ENCODE measurements around the gene SPOUT1. TPM values are rescaled to one million over a fixed set of nuclear protein-coding genes. Genes with fewer than 3 reads are reported as not detected.
"Not testable (repeated sequence)": the region's sequence is repeated elsewhere in the genome, so short reads cannot be mapped to it uniquely, and the experiment has no call there.

Gene SPOUT1
- total RNA-seq, 2 experiments from 2014 or later, result 77.3 to 81.2 TPM

DNA sequence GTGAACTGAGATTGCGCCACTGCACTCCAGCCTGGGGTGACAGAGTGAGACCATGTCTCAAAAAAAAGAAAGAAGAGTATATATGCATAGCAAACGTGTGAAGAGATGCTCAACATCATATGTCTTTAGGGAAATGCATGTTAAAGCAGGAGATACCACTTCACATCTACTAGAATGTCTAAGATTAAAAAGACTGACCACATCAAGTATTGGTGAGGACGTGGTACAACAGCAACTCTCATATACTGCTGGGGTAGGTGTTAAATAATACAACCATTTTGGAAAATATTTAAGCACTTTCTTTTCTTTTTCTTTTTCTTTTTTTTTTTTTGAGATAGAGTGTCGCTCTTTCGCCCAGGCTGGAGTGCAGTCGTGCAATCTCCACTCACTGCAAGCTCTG lies 44.2 kb downstream of the SPOUT1 start:
- ATAC-seq, result no peak
- H3K4me3 Mint-ChIP-seq, result no peak overlapping the region
- H3K36me3 Mint-ChIP-seq (ENCODE audit: low read depth), result peaks cover 2% of the 10 kb centered on the region
- H3K27me3 Mint-ChIP-seq (ENCODE audit: low read depth), result peaks cover 2% of the 10 kb centered on the region
- DNase-seq, result no peak
- CTCF ChIA-PET, result no interaction called here
- peaks cover 25% of the 10 kb centered on the region for H3K4me1 Mint-ChIP-seq (ENCODE audit: low read depth)
- POLR2A ChIA-PET, result interaction anchor here (1.2 kb wide), 1 partner anchor 33 kb away, joined by 4 read pairs; the partner anchor contains the start of gene ENDOG
- no peak overlapping the region for H3K27ac Mint-ChIP-seq
- no peaks in the 10 kb centered on the region for H3K9me3 Mint-ChIP-seq (ENCODE audit: insufficient read depth)

DNA sequence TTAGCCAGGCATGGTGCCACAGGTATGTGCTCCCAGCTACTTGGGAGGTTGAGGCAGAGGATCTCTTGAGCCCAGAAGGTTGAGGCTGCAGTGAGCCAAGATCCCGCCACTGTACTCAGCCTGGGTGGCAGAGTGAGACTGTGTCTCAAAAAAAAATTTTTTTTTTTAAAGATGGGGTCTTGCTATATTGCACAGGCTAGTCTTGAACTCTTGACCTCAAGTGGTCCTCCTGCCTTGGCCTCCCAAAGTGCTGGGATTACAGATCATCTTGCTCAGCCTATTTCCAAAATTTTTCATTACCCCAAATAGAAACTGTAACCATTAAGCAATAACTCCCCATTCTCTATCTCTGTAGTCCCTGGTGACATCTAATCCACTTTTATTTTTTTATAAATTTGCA lies 46.9 kb downstream of the SPOUT1 start:
- CTCF ChIA-PET, result interaction anchor here (1.2 to 1.8 kb wide), 2 partner anchors 35 to 81 kb away, joined by 4 to 6 read pairs; partner anchors contain the start of genes ENDOG and PKN3
- Mint-ChIP-seq H3K4me1 (ENCODE audit: low read depth) (peaks cover 10% of the 10 kb centered on the region), H3K4me3 (no peak overlapping the region), H3K27ac (no peak overlapping the region), H3K36me3 (ENCODE audit: low read depth) (no peaks in the 10 kb centered on the region), H3K9me3 (ENCODE audit: insufficient read depth) (no peaks in the 10 kb centered on the region), H3K27me3 (ENCODE audit: low read depth) (peaks cover 2% of the 10 kb centered on the region)
- DNase-seq, result no peak
- ATAC-seq, result no peak
- POLR2A ChIA-PET, result interaction anchor here (1.6 kb wide), 1 partner anchor 10 kb away, joined by 3 read pairs; no protein-coding TSS in a partner anchor

GRCh38 chr9:128781187-128782070 lies 48.2 kb downstream of the SPOUT1 start:
- Mint-ChIP-seq H3K27ac (no peak overlapping the region), H3K4me3 (no peak overlapping the region), H3K27me3 (ENCODE audit: low read depth) (peaks cover 2% of the 10 kb centered on the region), H3K4me1 (ENCODE audit: low read depth) (peaks cover 4% of the 10 kb centered on the region), H3K36me3 (ENCODE audit: low read depth) (no peaks in the 10 kb centered on the region), H3K9me3 (ENCODE audit: insufficient read depth) (peaks cover 4% of the 10 kb centered on the region)
- CTCF ChIA-PET, result interaction anchor here (1.0 to 1.8 kb wide), 3 partner anchors 10 to 79 kb away, joined by 3 to 6 read pairs (median 4); partner anchors contain the start of genes ENDOG and PKN3
- ATAC-seq (no peak), DNase-seq (no peak)
- POLR2A ChIA-PET, result interaction anchor here (0.7 kb wide), 1 partner anchor 10 kb away, joined by 3 read pairs; the partner anchor contains the start of gene ZER1

DNA sequence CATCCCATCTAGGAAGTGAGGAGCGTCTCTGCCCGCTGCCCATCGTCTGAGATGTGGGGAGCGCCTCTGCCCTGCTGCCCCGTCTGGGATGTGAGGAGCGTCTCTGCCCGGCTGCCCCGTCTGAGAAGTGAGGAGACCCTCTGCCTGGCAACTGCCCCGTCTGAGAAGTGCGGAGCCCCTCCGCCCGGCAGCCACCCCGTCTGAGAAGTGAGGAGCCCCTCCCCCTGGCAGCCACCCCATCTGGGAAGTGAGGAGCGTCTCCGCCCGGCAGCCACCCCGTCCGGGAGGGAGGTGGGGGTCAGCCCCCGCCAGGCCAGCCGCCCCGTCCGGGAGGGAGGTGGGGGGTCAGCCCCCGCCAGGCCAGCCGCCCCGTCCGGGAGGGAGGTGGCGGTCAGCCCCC lies 49.5 kb downstream of the SPOUT1 start:
- H3K9me3 Mint-ChIP-seq (ENCODE audit: insufficient read depth); H3K36me3 Mint-ChIP-seq (ENCODE audit: low read depth); CTCF ChIA-PET; H3K27ac Mint-ChIP-seq; H3K4me3 Mint-ChIP-seq; POLR2A ChIA-PET; H3K27me3 Mint-ChIP-seq (ENCODE audit: low read depth); DNase-seq; H3K4me1 Mint-ChIP-seq (ENCODE audit: low read depth); ATAC-seq: not testable (repeated sequence)

GRCh38 chr9:128774804-128775203 lies 54.8 kb downstream of the SPOUT1 start:
- H3K27me3 Mint-ChIP-seq (ENCODE audit: low read depth), result no peaks in the 10 kb centered on the region
- H3K36me3 Mint-ChIP-seq (ENCODE audit: low read depth), result no peaks in the 10 kb centered on the region
- ChIA-PET POLR2A (no interaction called here), CTCF (no interaction called here)
- H3K4me3 Mint-ChIP-seq, result no peak overlapping the region
- peaks cover 4% of the 10 kb centered on the region for H3K9me3 Mint-ChIP-seq (ENCODE audit: insufficient read depth)
- H3K27ac Mint-ChIP-seq, result no peak overlapping the region
- no peak for ATAC-seq
- peaks cover 17% of the 10 kb centered on the region for H3K4me1 Mint-ChIP-seq (ENCODE audit: low read depth)
- DNase-seq, result no peak

DNA sequence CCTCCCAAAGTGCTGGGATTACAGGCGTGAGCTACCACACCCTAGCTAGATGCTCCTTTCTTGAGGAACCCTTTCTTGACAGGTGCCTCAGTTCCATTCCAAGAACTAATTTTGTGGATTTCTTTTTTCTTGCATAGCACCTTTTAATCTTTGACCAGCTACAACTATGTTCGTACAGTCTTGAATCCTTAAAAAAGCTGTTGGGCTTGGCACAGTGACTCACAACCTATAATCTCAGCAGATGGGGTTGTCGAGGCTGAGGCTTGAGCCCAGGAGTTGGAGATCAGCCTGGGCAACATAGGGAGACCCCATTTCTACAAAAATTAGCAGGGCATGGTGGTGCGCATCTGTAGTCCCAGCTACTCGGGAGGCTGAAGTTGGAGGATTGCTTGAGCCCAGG lies 56.5 kb downstream of the SPOUT1 start:
- ATAC-seq, result no peak
- Mint-ChIP-seq H3K4me3 (peak overlapping the region; percentile 8), H3K27me3 (ENCODE audit: low read depth) (no peaks in the 10 kb centered on the region), H3K36me3 (ENCODE audit: low read depth) (no peaks in the 10 kb centered on the region), H3K4me1 (ENCODE audit: low read depth) (peaks cover 21% of the 10 kb centered on the region), H3K27ac (no peak overlapping the region), H3K9me3 (ENCODE audit: insufficient read depth) (peaks cover 4% of the 10 kb centered on the region)
- CTCF ChIA-PET, result interaction anchor here (0.9 to 2.5 kb wide), 2 partner anchors 45 to 71 kb away, joined by 4 to 13 read pairs; partner anchors contain the start of genes ENDOG and PKN3
- no peak for DNase-seq
- POLR2A ChIA-PET, result interaction anchor here (1.2 to 2.2 kb wide), 2 partner anchors 15 to 57 kb away, joined by 6 to 7 read pairs; partner anchors contain the start of gene SPOUT1

- Mint-ChIP-seq H3K4me3 (peak within 1 kb of the TSS; percentile 94), H3K9me3 (ENCODE audit: insufficient read depth) (peaks cover 3% of the 10 kb centered on the region), H3K27ac (peak within 1 kb of the TSS; percentile 95), H3K36me3 (ENCODE audit: low read depth) (no peaks in the 10 kb centered on the region), H3K27me3 (ENCODE audit: low read depth) (no peaks in the 10 kb centered on the region), H3K4me1 (ENCODE audit: low read depth) (peaks cover 21% of the 10 kb centered on the region)
- peak; percentile 95 for ATAC-seq
- ChIA-PET CTCF (interaction anchor here (1.0 to 2.5 kb wide), 5 partner anchors 16 to 87 kb away, joined by 3 to 13 read pairs (median 8); partner anchors contain the start of genes ENDOG and PKN3), POLR2A (interaction anchor here (0.6 to 2.2 kb wide), 8 partner anchors 10 to 178 kb away, joined by 3 to 10 read pairs (median 5); partner anchors contain the start of genes SPOUT1 and ZDHHC12)
- DNase-seq, result peak; percentile 94
Observed at GRCh38 chr9:128771745-128772519, 57.7 kb downstream of the SPOUT1 start, which contains the start of gene ZER1. ZER1 (minus strand) TSS chr9:128771927; CDS start chr9:128755565, 16,362 bp downstream.

DNA sequence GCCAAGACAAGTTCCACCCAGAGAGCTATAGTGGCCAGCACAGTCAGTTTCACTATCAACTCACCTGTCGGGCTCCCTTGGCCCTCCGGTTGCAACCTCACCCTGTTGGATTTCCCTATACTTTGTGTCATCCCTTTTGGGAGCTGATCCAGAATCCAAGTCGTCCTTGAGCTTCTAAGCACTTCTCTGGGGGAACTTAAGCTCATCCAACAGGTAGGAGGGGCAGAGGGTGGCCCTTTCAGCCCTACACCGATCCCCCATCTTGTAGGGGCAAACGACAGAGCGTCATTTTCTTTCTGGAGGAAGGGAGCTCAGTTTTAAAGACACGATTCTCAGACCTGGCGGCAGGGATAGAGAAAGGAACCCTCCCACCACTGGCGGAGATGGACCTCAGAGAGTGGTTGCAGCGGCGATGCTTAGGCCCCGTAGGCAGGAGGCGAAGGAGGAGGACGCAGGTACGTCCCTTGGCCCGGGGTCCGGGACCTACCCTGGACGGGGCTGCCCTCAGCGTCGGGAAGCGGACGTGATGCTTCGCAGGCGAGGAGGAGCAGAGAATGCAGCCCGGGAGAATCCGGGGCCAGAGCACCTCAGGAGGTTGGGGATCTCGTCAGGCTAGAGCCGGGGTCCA lies 58.4 kb downstream of the SPOUT1 start:
- peaks cover 21% of the 10 kb centered on the region for H3K4me1 Mint-ChIP-seq (ENCODE audit: low read depth)
- CTCF ChIA-PET, result interaction anchor here (1.0 to 2.5 kb wide), 5 partner anchors 17 to 86 kb away, joined by 3 to 13 read pairs (median 8); partner anchors contain the start of genes ENDOG and PKN3
- H3K4me3 Mint-ChIP-seq, result peak overlapping the region; percentile 94
- DNase-seq, result peak; percentile 38
- H3K27ac Mint-ChIP-seq, result peak overlapping the region; percentile 95
- no peaks in the 10 kb centered on the region for H3K9me3 Mint-ChIP-seq (ENCODE audit: insufficient read depth)
- peak; percentile 46 for ATAC-seq
- no peaks in the 10 kb centered on the region for H3K36me3 Mint-ChIP-seq (ENCODE audit: low read depth)
- POLR2A ChIA-PET, result interaction anchor here (0.6 to 2.2 kb wide), 7 partner anchors 10 to 178 kb away, joined by 3 to 10 read pairs (median 4); partner anchors contain the start of genes SPOUT1 and ZDHHC12
- no peaks in the 10 kb centered on the region for H3K27me3 Mint-ChIP-seq (ENCODE audit: low read depth)

GRCh38 chr9:128770286-128771030 lies 59.1 kb downstream of the SPOUT1 start:
- Mint-ChIP-seq H3K27me3 (ENCODE audit: low read depth) (no peaks in the 10 kb centered on the region), H3K9me3 (ENCODE audit: insufficient read depth) (no peaks in the 10 kb centered on the region), H3K27ac (peak overlapping the region; percentile 95), H3K4me1 (ENCODE audit: low read depth) (peaks cover 21% of the 10 kb centered on the region), H3K4me3 (peak overlapping the region; percentile 94), H3K36me3 (ENCODE audit: low read depth) (no peaks in the 10 kb centered on the region)
- CTCF ChIA-PET, result interaction anchor here (1.0 to 2.5 kb wide), 5 partner anchors 18 to 86 kb away, joined by 3 to 13 read pairs (median 8); partner anchors contain the start of genes ENDOG and PKN3
- ATAC-seq (no peak), DNase-seq (no peak)
- POLR2A ChIA-PET, result interaction anchor here (0.8 to 1.3 kb wide), 4 partner anchors 18 to 81 kb away, joined by 3 to 10 read pairs (median 6); partner anchors contain the start of gene ZDHHC12
